Cortex of kidney (tissue), 1 donor: ENCODE data around the gene PLXNA1.

Experiments
- DNase-seq: peaks from one replicate; lab custom pipeline; 2025; lab: John Stamatoyannopoulos, UW

PLXNA1 gene

DNA sequence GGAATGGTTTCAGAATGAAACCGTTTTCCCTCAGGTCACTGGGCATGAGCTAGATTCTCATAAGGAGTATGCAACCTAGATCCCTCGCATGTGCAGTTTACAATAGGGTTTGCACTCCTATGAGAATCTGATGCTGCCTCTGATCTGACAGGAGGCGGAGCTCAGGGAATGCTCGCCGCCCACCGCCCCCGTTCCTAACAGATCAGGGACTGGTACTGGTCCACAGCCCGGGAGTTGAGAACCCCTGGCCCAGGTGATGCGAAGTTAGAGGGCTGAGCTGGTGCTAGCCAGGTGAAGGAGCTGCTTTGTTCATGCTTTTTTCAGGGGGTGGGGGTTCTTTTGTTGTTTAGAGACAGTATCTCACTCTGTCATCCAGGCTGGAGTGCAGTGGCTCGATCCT lies 15.5 kb upstream of the PLXNA1 start:
- no peak for DNase-seq

DNA sequence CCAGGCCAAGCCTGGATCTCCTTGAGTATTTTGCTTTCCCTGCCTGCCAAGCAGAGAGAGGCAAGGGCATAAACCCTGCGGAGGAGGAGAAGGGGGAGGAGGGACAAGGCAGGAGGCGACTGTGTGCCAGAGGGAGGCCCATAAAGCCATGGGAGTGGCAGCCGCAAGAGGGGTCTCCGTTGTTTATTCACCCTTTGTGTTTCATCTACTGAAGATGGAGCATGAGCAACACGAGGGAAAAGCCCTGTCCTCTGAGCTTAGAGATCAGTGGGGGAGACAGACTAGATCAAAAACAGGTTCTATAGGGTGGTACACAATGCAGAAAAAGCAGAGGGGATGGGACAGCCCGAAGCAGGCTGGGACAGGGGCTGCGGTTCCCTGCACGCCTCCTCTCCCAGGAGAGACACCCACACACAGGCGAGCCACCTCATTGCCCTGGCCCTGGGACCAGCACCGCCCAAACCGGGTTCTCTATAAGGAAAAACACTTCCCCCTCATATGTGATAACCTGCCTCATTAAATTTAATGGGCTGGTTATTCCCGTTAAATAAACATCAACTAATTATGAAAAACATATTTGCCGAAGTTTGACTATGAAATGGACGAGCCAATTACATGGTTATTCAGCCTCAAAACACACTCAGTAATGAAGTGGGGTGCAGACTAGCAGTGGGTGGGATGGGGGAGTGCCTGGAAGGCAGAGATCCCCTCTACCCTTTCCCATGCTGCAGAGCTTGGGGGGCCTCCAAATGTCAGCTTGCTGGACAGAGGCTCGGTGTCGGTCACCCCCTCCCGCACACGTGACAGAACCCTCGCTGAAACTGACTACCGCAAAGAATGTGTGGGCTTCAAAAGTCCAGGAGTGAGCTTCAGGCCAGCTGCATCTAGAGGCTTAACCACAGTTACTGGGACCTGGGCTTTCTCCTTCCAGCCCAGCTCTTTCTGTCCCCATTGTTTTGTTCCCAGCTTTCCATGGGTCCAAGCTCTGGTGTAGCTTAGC lies 14.2 kb upstream of the PLXNA1 start:
- DNase-seq = no peak

DNA sequence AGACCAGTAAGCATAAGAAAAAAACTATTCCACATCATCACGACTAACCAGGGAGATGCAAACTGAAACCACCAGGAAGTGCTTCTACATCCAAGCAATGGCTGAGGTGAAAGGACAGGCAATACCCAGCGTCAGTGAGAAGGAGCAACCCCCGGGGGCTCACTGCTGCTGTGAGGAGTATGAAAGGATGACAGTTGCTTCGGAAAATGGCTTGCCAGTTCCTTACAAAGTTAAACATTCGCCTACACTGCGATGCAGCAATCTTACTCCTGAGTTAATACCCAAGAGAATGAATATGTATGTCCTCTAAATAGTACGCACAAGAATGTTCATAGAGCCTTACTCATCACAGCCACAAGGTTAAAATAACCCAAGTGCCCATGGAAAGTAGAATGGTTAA lies 13.3 kb upstream of the PLXNA1 start:
- DNase-seq = no peak

DNA sequence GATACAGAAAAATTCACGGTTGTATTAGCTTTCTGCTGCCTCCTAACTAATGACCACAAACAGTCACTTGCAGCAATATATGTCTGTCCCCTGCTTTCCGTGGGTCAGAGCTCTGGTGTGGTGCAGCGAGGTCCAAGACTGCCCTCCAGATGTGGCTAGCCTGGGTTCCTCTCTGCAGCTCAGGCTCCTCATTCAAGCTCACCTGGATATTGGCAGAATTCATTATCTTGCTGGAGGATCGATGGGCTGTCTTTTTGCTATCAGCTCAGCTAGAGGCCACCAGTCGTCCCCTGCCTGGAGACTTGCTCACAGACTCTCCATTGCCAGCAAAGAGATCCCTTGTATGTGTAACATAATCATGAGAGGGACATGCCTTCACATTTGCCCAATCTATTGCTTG lies 12.8 kb upstream of the PLXNA1 start:
- no peak for DNase-seq

DNA sequence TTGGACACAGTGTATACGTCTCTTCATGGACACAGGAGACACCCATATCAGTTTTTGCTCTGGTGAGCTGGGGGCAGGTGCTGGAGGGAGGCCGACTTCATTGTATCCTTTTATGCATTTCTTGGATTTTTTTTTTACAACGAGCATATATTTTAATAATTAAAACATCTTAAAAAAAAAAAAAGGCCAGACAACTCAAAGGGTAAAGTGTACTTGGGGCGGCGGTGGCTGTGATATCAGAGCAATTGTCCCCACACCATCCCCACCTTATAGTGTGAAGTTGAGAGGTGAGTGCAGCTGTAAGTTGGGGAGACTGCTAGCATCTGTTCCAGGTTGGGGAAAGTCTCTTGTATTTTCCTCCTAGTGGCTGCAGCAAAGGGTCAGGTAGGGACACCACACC lies 12.0 kb upstream of the PLXNA1 start:
- DNase-seq = no peak

DNA sequence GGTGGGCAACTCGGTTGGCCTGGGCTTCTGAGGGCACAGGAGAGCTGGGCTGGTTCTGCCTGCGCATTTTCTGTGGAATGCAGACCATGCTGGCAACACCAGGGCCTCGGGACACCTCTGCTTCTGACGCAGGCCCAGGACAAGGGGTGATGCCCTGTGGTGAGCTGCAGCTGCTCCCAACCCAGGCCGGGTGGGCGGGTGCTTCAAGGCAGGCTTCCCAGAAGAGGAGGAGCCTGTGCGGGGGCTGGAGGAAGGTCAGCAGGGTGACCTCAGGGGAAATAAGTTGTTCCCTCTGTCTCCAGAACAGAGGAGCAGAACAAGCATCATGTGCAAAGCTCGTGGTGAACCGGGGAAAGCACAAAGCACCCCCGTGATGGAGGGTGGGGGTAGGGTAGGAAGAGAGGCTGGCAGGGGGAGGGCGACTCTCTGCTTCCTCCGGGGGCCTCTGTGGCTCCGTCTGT lies 11.0 kb upstream of the PLXNA1 start:
- DNase-seq = no peak

DNA sequence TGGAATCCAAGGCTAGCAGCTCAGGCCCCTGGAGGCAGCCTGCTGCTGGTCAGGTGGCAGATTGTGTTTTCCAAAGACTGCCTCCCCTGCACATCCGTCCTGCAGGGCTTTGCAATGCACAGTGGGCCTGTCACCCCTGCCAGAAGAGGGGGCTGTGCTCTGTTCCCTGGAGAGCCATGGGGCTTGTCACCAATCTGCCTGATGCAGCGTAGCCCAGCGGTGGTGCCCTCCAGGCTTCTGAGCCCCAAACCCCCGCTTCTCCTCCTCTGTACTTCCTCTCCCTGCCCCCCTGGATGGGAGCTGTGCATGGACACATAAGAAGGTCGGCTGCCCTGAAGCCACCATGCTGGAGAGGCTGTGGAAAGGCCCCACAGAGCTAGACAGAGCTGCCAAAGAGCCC lies 10.0 kb upstream of the PLXNA1 start:
- no peak for DNase-seq

DNA sequence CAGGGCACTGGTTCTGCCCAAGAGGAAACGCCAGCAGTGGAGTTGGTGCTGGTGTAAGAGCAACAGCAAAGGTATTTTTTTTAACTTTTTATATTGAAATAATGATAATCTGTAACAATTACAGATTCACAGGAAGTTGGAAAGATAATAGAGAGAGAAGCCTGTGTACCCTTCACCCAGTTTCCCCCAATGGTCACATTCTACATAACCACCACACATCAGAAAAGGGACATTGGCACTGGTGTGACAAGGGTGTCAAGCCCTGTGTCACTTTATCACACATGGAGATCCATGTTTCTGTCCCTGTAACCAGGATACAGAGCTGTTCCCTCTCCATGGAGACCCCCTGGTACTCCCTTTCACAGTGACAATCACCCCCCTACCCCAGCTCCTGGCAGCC lies 9.1 kb upstream of the PLXNA1 start:
- no peak for DNase-seq

DNA sequence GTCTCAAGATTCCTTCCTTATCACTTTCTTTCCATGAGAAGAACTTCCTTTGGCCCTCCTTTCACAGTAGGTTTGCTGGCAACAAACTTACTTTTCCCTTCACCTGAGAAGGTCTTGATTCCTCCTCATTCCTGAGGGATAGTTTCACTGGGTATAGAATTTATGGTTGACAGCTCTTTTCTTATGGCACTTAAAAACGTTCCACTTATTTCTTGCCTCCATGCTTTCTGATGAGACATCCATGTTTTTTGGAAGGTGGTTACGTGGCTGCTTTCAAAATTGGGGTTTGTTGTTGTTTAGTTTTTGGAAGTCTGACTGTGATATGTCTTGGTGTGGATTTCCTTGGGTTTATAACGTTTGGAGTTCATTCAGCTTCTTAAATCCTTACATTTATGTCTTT lies 8.2 kb upstream of the PLXNA1 start:
- DNase-seq = no peak

DNA sequence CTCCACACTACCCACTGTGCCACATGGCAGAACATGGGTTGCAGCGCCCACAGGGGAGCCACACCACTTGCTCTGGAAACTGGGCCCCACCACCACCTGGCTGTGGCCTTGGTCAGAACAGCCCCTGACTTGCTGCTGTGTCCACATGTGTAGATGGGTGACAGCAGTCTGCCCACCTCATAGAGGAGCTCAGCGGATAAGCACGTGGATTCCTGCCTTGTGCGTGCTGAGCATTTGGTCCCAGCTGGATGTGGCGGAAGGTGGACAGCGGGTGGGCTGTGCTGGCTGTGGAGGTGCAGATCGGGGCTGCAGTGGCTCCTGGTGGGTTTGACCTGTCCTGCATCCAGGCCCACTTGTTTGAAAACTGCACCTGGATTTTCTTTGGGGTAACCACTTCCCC lies 6.0 kb upstream of the PLXNA1 start:
- no peak for DNase-seq

DNA sequence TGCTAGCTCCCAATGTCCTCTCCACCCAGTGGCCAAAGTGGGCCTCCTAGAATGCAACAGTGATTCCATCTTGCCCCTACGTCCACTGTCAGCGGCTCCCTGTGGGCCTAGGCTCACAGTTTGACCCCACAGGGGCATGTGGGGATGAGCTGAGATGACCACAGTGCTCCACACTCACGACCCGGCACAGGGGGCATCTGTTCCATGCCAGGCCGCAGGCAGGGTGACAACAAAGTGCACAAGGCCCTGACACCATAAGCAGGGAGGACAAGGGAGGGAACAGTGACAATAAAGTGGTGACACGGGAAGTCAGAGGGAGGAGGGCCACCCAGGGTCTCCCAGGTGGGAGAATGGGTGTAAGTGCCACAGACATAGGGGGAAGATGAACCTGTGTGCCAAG lies 5.1 kb upstream of the PLXNA1 start:
- no peak for DNase-seq

DNA sequence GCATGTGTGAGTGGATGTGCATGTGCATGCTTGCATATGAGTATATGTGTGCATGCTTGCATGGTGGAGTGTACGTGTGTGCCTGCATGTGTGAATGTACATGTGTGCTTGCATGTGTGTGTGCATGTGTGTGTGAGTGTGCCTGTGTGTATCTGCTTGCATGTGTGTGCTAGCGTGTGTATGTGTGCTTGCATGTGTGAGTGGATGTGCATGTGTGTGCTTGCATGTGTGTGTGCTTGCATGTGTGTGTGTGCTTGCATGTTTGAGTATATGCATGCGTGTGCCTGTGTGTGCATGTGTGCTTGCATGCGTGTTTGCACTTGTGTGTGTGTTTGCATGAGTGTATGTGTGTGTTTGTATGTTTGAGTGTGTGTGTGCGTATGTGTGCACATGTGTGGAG lies 4.6 kb upstream of the PLXNA1 start:
- DNase-seq = no peak

DNA sequence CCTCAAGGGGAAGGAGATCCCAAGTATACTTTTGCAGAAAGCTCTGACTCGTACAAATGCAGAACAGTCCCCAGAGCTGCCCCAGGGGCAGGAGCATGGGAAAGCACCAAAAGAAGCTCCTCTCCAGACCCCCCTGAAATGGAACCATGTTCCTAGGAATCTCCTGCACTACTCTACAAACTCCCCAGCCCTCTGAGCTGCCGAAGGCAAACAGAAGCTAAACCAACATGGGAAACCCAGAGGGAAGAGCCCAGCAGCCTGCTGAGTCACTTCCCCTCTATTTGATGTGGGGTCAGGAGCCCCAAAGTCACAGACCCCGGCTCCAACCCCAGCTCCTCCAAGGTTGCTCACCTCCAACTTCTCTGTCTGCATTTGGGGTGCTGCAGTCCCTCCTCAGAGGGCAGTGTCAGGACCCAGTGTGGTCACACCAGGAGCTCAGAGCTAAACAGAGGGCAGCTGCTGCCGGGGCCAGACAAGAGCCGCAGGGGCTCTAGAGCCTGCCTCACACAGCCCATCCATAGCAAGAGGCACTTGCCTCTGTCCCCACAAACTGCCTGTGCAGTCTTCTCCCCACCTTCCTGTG lies 3.8 kb upstream of the PLXNA1 start:
- no peak for DNase-seq

DNA sequence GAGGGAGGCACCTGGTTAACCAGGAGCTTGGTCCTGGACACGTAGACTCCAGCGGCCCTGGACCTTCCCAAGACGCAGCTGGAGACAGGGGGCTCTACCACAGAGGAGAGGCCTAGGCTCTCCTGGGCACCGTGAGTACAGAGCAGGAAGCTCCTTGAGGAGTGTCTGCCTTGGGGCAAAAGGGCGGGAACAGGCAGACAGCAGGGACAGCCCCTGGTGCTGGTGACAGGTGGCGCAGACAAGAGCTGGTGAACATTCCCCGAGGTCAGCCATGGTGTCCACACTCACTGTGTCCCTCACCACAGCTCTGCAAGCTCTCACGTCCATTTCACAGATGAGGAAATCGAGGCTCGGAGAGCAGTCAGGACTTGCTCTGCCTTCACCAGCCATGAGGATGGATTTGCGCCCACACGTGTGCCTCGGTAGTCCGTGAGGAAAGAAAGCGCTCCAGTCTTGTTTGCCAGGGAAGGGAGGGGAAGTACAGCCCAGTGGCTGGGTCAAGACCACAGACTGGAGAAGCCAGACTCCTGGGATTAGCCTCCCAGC lies 2.6 kb upstream of the PLXNA1 start:
- no peak for DNase-seq

DNA sequence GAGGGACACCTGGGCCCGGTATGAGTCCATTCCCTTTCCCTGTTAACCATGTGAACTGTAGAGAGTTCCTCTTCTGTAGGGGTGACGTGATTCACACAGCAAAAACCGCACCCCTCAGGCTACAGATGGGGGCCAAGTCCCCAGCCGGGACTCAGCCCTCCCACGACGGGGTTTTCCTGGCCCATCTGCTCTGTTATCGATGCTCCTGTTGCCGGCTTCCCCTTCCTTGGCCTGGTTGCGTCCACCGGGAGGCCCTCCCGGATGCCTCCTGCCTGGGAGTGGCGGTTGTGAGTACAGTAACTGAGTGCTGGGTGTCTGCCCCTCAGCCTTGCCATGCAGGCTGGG lies 817 bp upstream of the PLXNA1 start:
- no peak for DNase-seq

DNA sequence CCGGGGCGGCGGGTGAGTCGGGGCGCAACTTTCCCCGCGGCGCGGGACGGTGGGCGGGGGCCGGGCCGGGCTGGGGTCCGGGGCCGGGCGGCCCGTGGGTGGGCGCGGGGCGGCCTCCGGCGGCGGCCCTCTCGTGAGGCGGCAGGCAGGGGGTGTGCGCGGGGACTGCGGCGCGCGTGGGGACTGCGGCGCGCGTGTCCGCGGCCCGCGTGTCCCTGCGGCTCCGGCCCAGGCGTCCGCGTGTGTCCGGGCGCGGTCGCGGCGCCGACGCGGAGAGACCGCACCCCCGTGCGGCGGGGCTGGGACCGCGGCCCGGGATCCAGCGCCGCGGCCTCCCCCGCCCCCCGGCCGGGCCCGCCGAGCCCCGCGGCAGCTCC lies 349 bp downstream of the PLXNA1 start:
- no peak for DNase-seq

DNA sequence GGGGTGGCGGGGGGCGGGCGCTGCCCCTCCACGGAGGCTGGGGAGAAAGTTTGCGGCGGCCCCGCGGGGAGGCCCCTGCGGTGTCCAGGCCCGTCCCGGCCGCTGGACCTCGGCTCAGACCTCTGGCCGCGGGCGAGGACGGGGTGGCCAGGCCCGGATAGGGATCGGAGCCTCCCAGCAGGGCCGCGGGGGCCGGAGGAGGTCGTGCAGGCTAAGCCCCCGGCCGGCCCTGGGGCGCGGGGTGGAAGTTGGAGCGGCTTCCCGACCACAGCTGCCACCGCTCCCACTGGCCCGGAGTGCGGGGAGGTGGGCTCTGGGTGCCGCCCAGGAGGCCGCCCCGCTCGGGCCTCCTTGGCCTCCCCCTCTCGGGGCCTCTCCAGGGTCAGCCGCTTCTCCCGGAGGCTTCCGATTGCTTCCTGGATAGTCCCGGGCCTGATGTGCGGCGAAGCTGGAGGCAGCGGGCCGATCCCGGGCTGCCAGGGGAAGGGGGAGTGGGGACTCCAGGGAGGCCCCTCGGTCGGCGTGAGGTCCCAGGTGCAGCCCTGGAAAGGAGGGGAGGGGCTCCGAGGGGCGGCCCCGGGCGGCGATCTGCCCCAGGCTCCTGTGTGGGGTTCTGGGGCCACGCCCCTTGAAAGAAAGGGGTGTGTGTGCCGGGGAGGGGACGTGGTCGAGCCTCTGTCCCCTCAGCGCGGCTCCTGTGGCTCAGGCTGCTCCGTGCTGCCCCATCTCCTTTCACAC lies 907 bp downstream of the PLXNA1 start:
- DNase-seq = no peak

DNA sequence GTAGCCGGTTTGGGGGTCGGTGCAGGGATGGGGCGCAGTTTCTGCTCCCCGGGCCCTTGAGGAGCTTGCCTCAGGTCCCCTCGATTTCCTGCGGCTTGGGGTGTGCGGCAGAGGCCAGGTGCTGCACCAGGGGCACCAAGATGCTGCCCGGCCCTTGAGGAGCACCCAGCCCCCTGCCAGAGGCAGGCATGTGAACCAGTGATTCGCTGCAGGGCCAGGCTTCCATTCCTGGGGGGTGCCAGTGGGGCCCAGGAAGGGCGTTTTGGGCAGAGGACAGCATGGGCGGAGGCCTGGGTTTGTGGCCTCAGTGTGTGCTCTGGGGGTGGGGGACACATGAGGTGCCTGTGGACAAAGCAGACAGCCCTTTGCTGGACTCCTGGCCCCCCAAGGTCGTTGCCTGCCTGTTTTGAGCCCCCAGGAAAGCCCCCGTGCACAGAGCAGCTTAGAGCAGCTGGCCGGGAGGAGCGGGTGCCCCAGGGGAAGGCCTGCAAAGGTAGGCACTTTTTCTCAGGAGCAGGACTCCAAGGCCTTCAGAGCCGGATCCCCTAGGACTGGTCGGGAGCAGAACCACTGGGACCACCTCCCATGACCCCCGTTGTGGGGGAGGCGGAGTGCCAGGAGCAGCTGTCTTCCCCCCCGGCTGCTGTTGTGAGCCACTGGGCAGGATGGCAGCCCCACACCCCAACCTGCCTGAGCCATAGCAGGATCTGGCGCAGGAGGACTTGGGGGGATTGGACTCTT lies 1.6 kb downstream of the PLXNA1 start:
- no peak for DNase-seq

DNA sequence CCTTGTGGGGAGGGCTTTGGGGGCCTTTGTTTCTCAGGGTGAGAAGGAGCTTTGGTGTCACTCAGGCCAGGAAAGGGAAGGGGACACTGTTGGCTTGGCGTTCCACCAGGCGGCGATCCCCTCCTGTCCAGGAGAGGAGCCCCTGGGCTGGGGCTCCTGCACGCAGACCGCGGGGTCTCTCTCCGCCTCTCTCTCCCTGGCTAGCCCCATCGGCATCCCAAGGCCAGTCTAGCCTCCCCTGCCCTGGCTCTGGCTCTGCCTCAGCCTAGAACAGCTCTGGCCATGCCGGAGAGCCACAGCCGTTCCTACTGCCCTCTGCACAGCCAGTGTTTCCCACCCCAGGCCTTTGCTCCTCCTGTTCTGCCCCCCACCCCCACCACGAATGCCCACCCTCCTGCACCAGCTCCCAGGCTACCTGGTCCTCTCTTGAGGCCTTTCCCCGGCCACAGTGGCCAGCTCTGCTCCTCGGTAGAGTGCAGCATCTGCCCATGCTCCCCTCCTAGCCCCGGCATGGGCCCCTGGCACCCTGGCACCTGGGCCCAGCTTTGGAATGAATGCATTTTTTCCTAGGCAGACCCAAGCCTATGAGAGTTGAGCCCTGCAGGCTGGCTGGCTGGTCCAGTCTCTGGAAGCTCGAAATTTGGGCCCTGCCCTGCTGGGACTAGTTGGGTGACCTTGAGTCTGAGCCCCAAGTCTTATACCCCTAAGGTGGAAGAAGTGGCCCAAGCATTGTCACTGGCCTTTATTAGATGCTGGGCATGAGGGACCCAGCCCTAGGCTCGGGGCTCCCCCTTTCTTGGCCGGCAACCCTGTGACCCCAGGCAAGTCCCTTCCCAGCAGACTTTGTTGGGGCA lies 2.4 kb downstream of the PLXNA1 start:
- DNase-seq = no peak

DNA sequence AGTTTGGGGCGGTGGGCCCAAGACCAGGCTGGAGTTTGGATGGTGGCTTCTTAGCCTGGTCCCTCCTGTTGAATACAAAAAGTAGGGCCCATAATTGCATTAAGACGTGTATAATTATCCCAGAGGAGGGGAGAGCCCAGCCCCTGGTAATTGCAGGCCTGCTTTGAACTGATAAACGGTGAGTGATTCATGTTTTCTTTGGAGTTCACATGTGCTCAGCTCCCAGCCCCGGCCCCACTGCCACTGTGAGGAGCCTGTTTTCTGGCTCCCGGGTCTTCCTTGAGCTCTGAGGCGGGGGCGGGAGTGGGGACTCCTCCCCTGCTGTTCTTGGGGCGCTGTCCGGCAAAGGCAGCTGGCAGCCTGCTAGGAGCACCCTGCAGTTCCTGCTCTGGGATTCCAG lies 3.1 kb downstream of the PLXNA1 start:
- no peak for DNase-seq

DNA sequence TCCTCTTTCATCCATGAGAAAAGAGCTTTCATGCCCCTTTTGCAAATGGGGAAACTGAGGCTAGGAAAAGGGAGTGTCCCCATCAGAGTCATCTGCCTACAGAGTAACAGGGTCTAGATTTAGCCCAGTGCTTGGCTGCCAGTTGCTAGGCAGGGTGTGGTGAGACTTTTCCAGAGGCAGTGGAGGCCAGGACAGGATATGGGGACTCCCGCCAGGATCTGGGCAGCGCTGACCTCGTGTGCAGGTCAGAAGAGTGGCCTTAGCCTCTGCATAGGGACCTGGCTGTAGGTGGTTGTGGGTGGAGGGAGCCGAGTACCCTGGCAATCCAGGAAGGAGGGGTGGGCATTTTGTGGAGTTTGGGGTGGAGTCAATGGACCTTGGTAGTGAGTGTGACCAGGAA lies 4.2 kb downstream of the PLXNA1 start:
- DNase-seq = no peak
